GM19324 (cell line): ENCODE data around the gene INPP5D.

ENCODE experiments used
- ATAC-seq: cut with Tn5 transposase; IDR thresholded peaks from one replicate; pipeline ENCODE4 v1.9.1; 2021; ENCODE audit warnings: mild to moderate bottlenecking, moderate library complexity; ENCODE audit not compliant: unreplicated experiment, low FRiP score

The INPP5D gene

GRCh38 chr2:233251306-233252116, 191.4 kb downstream of the INPP5D start, which contains the start of gene ATG16L1:
TSS of gene ATG16L1 (plus strand) at chr2:233251673. CDS start at chr2:233251828, 155 bp downstream.
- peak; percentile 97 for ATAC-seq

GRCh38 chr2:233252227-233252626, 192.1 kb downstream of the INPP5D start:
- no peak for ATAC-seq

- ATAC-seq, result no peak
Observed at GRCh38 chr2:233255151-233255550, 195.0 kb downstream of the INPP5D start.

- no peak for ATAC-seq
Observed at GRCh38 chr2:233256048-233256447, 195.9 kb downstream of the INPP5D start.
